NCI-H1092 treated with DMSO at 0.1 percent for 48 hours (cell line): Measurements from ENCODE around the gene AJUBA.
"Not testable (repeated sequence)": the region's sequence is repeated elsewhere in the genome, so short reads cannot be mapped to it uniquely, and the experiment has no call there.

Source experiments
- DNase-seq: peaks from one replicate; lab custom pipeline; 2025; lab: John Stamatoyannopoulos, UW

AJUBA gene

GRCh38 chr14:22982477-22983245, at the start of gene AJUBA:
Gene AJUBA, minus strand, starts transcription at chr14:22982551. Its CDS starts 285 bp downstream, at chr14:22982266.
- DNase-seq: no peak

- DNase-seq: no peak
These were observed 48.6 kb upstream of the AJUBA start for GRCh38 chr14:23030936-23031335.

GRCh38 chr14:23028799-23029198, 46.4 kb upstream of the AJUBA start:
- no peak for DNase-seq

- DNase-seq: no peak
These were observed 42.9 kb upstream of the AJUBA start for GRCh38 chr14:23025151-23025814.

GRCh38 chr14:23024612-23025075, 42.3 kb upstream of the AJUBA start:
- no peak for DNase-seq

- no peak for DNase-seq
These were observed 41.4 kb upstream of the AJUBA start for GRCh38 chr14:23023795-23024152.

GRCh38 chr14:23023022-23023794, 40.9 kb upstream of the AJUBA start:
- DNase-seq: no peak

- DNase-seq: no peak
These were observed 39.6 kb upstream of the AJUBA start for GRCh38 chr14:23021889-23022442.

- no peak for DNase-seq
These were observed 39.1 kb upstream of the AJUBA start for GRCh38 chr14:23021434-23021833.

- no peak for DNase-seq
These were observed 38.1 kb upstream of the AJUBA start for GRCh38 chr14:23020143-23021128.

- no peak for DNase-seq
These were observed 35.8 kb upstream of the AJUBA start for GRCh38 chr14:23018107-23018506.

- no peak for DNase-seq
These were observed 34.7 kb upstream of the AJUBA start for GRCh38 chr14:23017091-23017490.

- DNase-seq: no peak
These were observed 33.3 kb upstream of the AJUBA start for GRCh38 chr14:23015618-23016017.

- DNase-seq: not testable (repeated sequence)
These were observed 31.4 kb upstream of the AJUBA start for GRCh38 chr14:23013749-23014054.

GRCh38 chr14:23013054-23013748, 30.9 kb upstream of the AJUBA start:
- DNase-seq: no peak

- DNase-seq: peak; percentile 83
These were observed 27.8 kb upstream of the AJUBA start, which contains the start of gene C14orf93 for GRCh38 chr14:23009939-23010726. Gene C14orf93, minus strand, starts transcription at chr14:23010143. Its CDS starts 11,120 bp downstream, at chr14:22999023.

- DNase-seq: peak; percentile 71
These were observed 27.2 kb upstream of the AJUBA start for GRCh38 chr14:23009483-23009938.

- peak; percentile 92 for DNase-seq
These were observed 26.5 kb upstream of the AJUBA start for GRCh38 chr14:23008831-23009230.

- peak; percentile 99 for DNase-seq
These were observed 24.4 kb upstream of the AJUBA start for GRCh38 chr14:23006544-23007419.
